Measurements from ENCODE around the gene SLC13A3. TPM values are rescaled to one million over a fixed set of nuclear protein-coding genes. Genes with fewer than 3 reads are reported as not detected.

Gene SLC13A3
- total RNA-seq, 1 donor from 2014 or later: 7.4 TPM

DNA sequence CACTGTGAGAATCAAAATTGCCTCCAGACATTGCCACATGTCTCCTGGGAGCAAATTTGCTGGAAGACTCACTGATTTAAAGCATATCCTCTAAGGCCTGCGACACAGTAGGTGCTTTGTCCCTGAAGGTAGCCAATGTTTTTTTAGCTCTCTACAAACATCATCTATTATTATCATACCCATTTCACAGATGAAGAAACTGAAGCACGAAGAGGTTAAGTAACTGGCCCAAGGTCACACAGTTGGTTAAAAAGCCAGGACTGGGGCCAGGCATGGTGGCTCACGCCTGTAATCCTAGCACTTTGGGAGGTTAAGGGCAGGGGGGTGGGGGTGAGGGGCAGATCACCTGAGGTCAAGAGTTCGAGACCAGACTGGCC lies 12.4 kb downstream of the SLC13A3 start:
- no peak overlapping the region for H3K4me3 Mint-ChIP-seq
- H3K27ac ChIP-seq: no peak overlapping the region
- H3K79me2 ChIP-seq (ENCODE audit: low read depth): no peaks in the 10 kb centered on the region
- H3K4me1 Mint-ChIP-seq: peaks cover 32% of the 10 kb centered on the region
- H3K9ac ChIP-seq: no peak overlapping the region
- no peak overlapping the region for H3K4me2 ChIP-seq
- H4K20me1 ChIP-seq (ENCODE audit: low read depth): no peaks in the 10 kb centered on the region
- no peaks in the 10 kb centered on the region for H3K9me3 Mint-ChIP-seq
- H3K27me3 ChIP-seq: no peaks in the 10 kb centered on the region
- no peak overlapping the region for H2AFZ ChIP-seq (replicated peaks)
- H3K27me3 Mint-ChIP-seq (ENCODE audit: insufficient read depth, low read depth): peaks cover 8% of the 10 kb centered on the region
- no peak for DNase-seq (ENCODE audit: low spot score)
- no peak for TF ChIP-seq CTCF (IDR thresholded peaks at IDR 0.05)
- no peak for TF ChIP-seq EZH2phosphoT487 (IDR thresholded peaks at IDR 0.05)
- no peak for TF ChIP-seq EZH2 (IDR thresholded peaks at IDR 0.05)
- no peaks in the 10 kb centered on the region for H3K36me3 Mint-ChIP-seq
- H3K4me3 ChIP-seq: no peak overlapping the region
- H3F3A ChIP-seq (ENCODE audit: low read depth): peaks cover 13% of the 10 kb centered on the region
- peaks cover 9% of the 10 kb centered on the region for H3K4me1 ChIP-seq
- H3K36me3 ChIP-seq: no peaks in the 10 kb centered on the region
- H3K9me3 ChIP-seq (ENCODE audit: low read depth): no peaks in the 10 kb centered on the region
- H3K27ac Mint-ChIP-seq: no peak overlapping the region

- Histone ChIP-seq H3K4me1 (peaks cover 9% of the 10 kb centered on the region), H3F3A (ENCODE audit: low read depth) (peaks cover 13% of the 10 kb centered on the region), H3K36me3 (no peaks in the 10 kb centered on the region), H3K79me2 (ENCODE audit: low read depth) (no peaks in the 10 kb centered on the region), H3K4me2 (peak overlapping the region; percentile 27), H3K27me3 (no peaks in the 10 kb centered on the region), H3K27ac (no peak overlapping the region), H3K9ac (no peak overlapping the region), H3K9me3 (ENCODE audit: low read depth) (no peaks in the 10 kb centered on the region), H2AFZ (replicated peaks) (peak overlapping the region; percentile 42), H3K4me3 (no peak overlapping the region), H4K20me1 (ENCODE audit: low read depth) (no peaks in the 10 kb centered on the region)
- Mint-ChIP-seq H3K9me3 (no peaks in the 10 kb centered on the region), H3K27ac (peak overlapping the region; percentile 53), H3K27me3 (ENCODE audit: insufficient read depth, low read depth) (peaks cover 8% of the 10 kb centered on the region), H3K36me3 (no peaks in the 10 kb centered on the region), H3K4me1 (peaks cover 29% of the 10 kb centered on the region), H3K4me3 (no peak overlapping the region)
- DNase-seq (ENCODE audit: low spot score): peak; percentile 50
- no peak for TF ChIP-seq EZH2phosphoT487 (IDR thresholded peaks at IDR 0.05)
- TF ChIP-seq EZH2 (IDR thresholded peaks at IDR 0.05): no peak
- no peak for TF ChIP-seq CTCF (IDR thresholded peaks at IDR 0.05)
Observed at GRCh38 chr20:46638134-46638897, 12.9 kb downstream of the SLC13A3 start.

GRCh38 chr20:46637427-46638133 lies 13.7 kb downstream of the SLC13A3 start:
- peak overlapping the region; percentile 86 for H3K27ac Mint-ChIP-seq
- H3K27me3 ChIP-seq: no peaks in the 10 kb centered on the region
- peaks cover 26% of the 10 kb centered on the region for H3K4me1 Mint-ChIP-seq
- H3K27ac ChIP-seq: no peak overlapping the region
- no peak overlapping the region for H3K9ac ChIP-seq
- H4K20me1 ChIP-seq (ENCODE audit: low read depth): no peaks in the 10 kb centered on the region
- peaks cover 8% of the 10 kb centered on the region for H3K27me3 Mint-ChIP-seq (ENCODE audit: insufficient read depth, low read depth)
- TF ChIP-seq EZH2 (IDR thresholded peaks at IDR 0.05): no peak
- TF ChIP-seq CTCF (IDR thresholded peaks at IDR 0.05): no peak
- TF ChIP-seq EZH2phosphoT487 (IDR thresholded peaks at IDR 0.05): no peak
- peaks cover 9% of the 10 kb centered on the region for H3K4me1 ChIP-seq
- no peak overlapping the region for H3K4me2 ChIP-seq
- no peak overlapping the region for H3K4me3 Mint-ChIP-seq
- H3K9me3 Mint-ChIP-seq: no peaks in the 10 kb centered on the region
- no peak overlapping the region for H2AFZ ChIP-seq (replicated peaks)
- H3K36me3 Mint-ChIP-seq: no peaks in the 10 kb centered on the region
- H3K4me3 ChIP-seq: no peak overlapping the region
- H3K9me3 ChIP-seq (ENCODE audit: low read depth): no peaks in the 10 kb centered on the region
- no peak for DNase-seq (ENCODE audit: low spot score)
- H3K36me3 ChIP-seq: no peaks in the 10 kb centered on the region
- H3F3A ChIP-seq (ENCODE audit: low read depth): peaks cover 13% of the 10 kb centered on the region
- H3K79me2 ChIP-seq (ENCODE audit: low read depth): no peaks in the 10 kb centered on the region

Measured in neural progenitor cell (in vitro differentiated cells).